Suppressor macrophage treated with lipopolysaccharide for 4 hours (primary cell): ENCODE results near the gene YIPF6.
"Not testable (repeated sequence)": the region's sequence is repeated elsewhere in the genome, so short reads cannot be mapped to it uniquely, and the experiment has no call there.

Experiments used
- DNase-seq: peaks from one replicate; pipeline ENCODE4 v3.0.0-alpha.2; 2020

YIPF6 gene

GRCh38 chrX:68508799-68509198 lies 9.9 kb downstream of the YIPF6 start:
- DNase-seq: no peak

GRCh38 chrX:68511255-68511654 lies 12.4 kb downstream of the YIPF6 start:
- peak; percentile 54 for DNase-seq

DNA sequence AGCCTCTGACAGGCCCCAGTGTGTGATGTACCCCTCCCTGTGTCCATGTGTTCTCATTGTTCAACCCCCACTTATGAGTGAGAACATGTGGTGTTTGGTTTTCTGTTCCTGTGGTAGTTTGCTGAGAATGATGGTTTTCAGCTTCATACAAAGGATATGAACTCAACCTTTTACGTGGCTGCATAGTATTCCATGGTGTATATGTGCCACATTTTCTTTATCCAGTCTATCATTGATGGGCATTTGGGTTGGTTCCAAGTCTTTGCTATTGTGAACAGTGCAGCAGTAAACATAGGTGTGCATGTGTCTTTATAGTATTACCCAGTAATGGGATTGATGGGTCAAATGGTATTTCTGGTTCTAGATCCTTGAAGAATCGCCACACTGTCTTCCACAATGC lies 25.8 kb downstream of the YIPF6 start:
- not testable (repeated sequence) for DNase-seq

GRCh38 chrX:68532831-68533533 lies 34.1 kb downstream of the YIPF6 start:
- DNase-seq: no peak

DNA sequence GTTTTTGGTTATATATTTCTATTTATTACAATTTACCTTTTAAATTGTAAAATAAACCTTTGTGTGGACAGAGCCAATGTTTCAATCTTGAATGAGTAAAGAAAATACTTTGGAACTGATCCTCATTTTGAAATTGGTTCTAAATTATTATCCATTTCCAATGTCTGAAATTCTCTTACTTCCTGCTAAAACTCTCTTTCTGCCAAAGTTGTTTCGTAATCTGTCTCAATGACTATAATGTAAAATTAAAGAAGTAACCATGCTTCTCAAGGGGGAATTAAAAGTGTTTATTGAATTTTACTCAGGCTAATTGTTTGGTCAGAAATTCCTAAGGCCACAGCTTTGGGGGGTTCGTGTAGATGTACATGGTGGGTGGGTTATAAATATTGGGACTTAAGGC lies 34.8 kb downstream of the YIPF6 start:
- no peak for DNase-seq

DNA sequence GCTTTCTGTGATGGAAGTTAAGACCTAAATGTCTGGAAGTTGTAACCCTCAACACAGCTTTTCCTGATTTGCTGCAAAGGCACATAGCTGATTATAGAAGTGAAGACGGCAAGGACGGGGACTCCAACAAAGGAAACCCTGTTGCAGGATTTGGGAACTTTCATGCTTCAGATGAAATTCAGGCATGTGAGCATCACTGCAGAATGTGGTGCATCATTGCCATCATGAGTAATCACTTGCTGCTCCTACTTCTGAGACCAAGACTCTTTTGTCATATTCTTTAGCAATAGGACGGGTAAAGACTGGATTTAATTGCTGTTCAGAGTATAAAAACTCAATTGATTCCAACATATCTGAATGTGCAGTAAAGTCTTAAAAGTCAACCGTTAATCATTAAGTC lies 35.8 kb downstream of the YIPF6 start:
- DNase-seq: peak; percentile 22

DNA sequence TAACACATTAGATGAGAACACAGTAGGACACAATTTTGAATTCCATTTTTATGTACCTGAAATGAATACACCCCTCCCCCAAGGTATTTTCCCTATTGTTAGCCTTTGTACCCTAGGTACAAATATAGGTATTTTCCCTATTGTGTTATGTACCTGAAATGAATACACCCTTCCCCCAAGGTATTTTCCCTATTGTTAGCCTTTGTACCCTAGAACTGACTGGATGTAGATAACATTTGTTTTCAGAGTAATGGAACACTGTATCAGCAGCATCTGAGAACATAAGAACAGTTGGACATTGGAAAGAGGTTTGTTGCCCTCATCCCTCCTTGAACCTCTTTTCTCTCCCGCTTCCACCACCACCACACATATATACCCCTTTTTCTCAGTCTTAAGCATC lies 37.6 kb downstream of the YIPF6 start:
- DNase-seq: no peak

DNA sequence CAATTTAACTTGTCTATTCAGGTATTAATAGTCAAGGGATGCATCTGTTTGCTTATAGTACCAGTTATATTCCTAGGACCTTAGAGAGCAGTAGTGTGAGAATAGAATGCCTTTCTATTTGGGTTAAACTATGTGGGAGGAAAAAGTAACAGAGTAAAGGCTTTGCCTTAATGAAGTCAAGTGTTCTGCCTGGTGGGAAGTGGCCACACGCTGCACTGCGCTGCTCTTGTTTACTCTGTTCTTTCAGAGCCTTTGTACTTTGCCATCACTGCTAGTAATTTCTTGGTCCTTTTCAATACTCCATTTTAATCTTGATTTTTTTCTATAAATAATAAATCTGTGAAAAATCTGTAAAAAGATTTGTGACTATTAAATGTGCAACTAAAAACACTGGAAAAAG lies 38.0 kb downstream of the YIPF6 start:
- DNase-seq: no peak

GRCh38 chrX:68550193-68550592 lies 51.3 kb downstream of the YIPF6 start:
- no peak for DNase-seq

DNA sequence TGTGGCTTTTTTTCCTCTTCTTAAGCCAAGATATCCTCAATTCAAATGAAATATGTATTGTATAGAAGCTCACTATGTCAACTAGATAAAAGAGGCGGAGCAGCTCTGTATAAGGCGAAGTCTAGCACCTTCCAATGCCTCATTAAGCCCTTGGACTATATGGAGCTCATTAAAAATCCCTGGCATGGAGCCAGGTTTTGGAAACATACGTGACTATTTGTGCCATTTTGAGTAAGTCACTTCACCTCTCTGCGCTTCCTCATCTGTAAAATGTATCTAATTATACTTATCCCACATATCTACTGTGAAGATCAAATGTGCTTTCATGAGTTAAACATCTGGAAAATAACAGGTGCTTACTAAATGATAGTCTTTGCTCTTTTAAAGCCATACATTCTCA lies 57.2 kb downstream of the YIPF6 start:
- DNase-seq: no peak

- DNase-seq: not testable (repeated sequence)
Measured at GRCh38 chrX:68557126-68557525, 58.3 kb downstream of the YIPF6 start.

- DNase-seq: not testable (repeated sequence)
Measured at GRCh38 chrX:68559905-68560304, 61.1 kb downstream of the YIPF6 start.

DNA sequence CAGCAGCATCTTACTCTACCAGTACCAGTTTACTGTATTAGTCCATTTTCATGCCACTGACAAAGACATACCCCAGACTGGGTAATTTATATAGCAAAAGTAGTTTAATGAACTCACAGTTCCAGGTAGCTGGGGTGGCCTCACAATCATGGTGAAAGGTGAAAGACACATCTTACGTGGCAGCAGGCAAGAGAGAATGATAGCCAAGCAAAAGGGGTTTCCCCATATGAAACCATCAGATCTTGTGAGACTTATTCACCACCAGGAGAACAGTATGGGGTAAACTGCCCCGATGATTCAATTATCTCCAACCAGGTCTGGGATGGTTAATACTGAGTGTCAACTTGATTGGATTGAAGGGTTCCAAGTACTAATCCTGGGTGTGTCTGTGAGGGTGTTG lies 69.3 kb downstream of the YIPF6 start:
- DNase-seq: peak; percentile 19

- no peak for DNase-seq
Measured at GRCh38 chrX:68570598-68570997, 71.7 kb downstream of the YIPF6 start.

DNA sequence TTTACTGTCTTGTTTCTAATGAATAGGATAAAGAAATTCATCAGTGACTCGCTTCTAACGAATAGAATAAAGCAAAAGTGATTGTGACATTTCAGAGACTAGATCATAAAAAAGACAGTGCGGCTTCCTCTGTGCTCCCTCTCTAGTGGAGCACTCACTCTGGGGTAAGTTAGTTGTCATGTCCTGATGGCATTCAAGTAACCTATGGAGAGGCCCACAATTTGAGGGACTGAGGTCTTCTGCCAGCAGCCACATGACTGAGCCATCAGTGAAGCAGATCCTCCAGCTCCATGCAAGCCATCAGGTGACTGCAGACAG lies 72.4 kb downstream of the YIPF6 start:
- no peak for DNase-seq

- peak; percentile 67 for DNase-seq
Measured at GRCh38 chrX:68571610-68572311, 72.9 kb downstream of the YIPF6 start.

- no peak for DNase-seq
Measured at GRCh38 chrX:68574240-68574639, 75.4 kb downstream of the YIPF6 start.

DNA sequence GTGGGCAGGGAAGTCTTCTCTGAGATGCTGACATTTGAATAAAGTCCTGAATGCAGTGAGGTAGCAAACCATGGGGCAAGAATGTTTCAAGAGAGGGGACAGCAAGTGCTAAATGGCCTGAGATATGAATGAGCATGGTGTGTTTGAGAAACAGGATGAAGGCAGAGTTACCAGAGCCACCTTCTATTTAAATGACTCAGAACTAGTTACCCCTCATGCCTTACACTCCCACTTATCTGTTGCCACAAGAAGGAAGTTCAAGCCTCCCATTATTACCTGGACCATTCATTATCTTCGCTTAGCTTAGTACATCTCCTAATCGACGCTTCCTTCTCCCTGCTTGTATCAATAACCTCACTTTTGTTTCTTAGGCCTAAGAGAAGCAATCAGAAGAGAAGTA lies 81.0 kb downstream of the YIPF6 start:
- no peak for DNase-seq

DNA sequence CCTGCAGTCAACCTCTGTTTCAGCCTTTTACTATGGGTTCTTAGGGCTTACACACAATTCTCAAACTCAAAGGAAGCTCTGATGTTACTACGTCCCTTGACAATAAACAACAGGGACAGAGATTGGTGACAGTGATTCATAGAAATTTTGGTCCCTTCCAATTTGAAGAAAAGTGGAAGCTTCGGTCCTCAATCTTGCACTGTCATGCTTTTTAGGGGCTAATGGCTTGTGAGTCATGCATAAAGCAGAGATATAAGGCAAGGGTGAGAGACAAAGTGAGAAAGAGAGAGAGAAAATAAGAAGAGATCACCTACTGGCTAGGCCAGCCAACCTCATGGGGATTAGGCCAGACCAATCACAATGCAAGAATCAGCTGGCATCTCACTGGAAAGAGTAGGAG lies 85.4 kb downstream of the YIPF6 start:
- DNase-seq: peak; percentile 50
